ENCODE results near the gene ZNF618.

DNA sequence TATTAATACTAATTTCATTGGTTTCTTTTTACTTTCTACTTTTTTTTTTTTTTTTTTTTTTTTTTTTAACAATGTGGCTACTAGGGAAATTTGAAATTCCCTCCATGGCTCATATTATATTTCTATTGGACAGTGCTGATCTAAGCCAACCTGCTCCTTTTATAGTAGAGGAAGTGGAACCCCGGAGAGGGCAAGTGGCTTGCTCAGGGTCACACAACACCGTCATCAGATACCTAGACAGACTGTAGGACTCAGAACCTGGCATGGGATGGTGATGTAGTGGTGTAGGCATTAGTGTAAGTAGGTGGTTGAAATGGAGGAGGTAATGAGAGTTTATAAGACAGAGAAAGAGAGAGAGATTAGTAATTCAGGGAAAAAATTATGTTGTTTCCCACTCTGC, 10.8 kb downstream of the ZNF618 start:
- TF ChIP-seq POLR2A (IDR thresholded peaks at IDR 0.05) (no peak), CTCF (IDR thresholded peaks at IDR 0.05) (no peak)
